K562 (cell line): ENCODE results near the gene TENM3.

ENCODE experiments used
- DPF2 ChIP-seq: fragments of 450-650 bp; IDR thresholded peaks from 2 replicates; pipeline ENCODE4 v1.6.1; 2016
- EZH2 ChIP-seq: IDR thresholded peaks from 2 replicates; pipeline ENCODE4 v1.6.1; 2012; ENCODE audit warnings: low read depth, mild to moderate bottlenecking, inconsistent platforms, low read length, borderline replicate concordance
- HCFC1 ChIP-seq: IDR thresholded peaks from 2 replicates; pipeline ENCODE4 v1.6.1; 2012; ENCODE audit warnings: low read depth, low read length, improper control_type of control experiment
- JUN ChIP-seq, 2 experiments: sonication (generic) in 1 of 2; formaldehyde crosslinking in 1 of 2; IDR thresholded peaks; 2 replicates each; pipeline versions ENCODE4 v1.6.1 to v1.8.0; 2012 to 2022; ENCODE audit warnings: borderline replicate concordance in 2 of 2, mild to moderate bottlenecking in 2 of 2, improper control_type of control experiment in 1 of 2, low read depth in 1 of 2, low read length in 1 of 2, missing genetic modification reagents in 1 of 2
- JUND ChIP-seq, 2 experiments: IDR thresholded peaks; 2 replicates in 1 of 2; 3 replicates in 1 of 2; pipeline ENCODE4 v1.6.1; 2011; ENCODE audit warnings: borderline replicate concordance in 2 of 2, low read depth in 2 of 2, low read length in 2 of 2, improper control_type of control experiment in 1 of 2, missing biosample characterization in 1 of 2, missing genetic modification characterization in 1 of 2, missing genetic modification reagents in 1 of 2
- MEIS2 ChIP-seq: fragments of 450-650 bp; IDR thresholded peaks from 2 replicates; pipeline ENCODE4 v1.6.1; 2014; ENCODE audit warnings: mild to moderate bottlenecking; ENCODE audit not compliant: partially characterized antibody
- MTA2 ChIP-seq: fragments of 450-650 bp; IDR thresholded peaks from 2 replicates; pipeline ENCODE4 v1.6.1; 2016; ENCODE audit warnings: low read depth
- PCBP1 ChIP-seq: fragments of 200-400 bp; formaldehyde crosslinking; IDR thresholded peaks from 2 replicates; pipeline ENCODE4 v1.6.1; 2018; ENCODE audit warnings: mild to moderate bottlenecking, low read depth, low read length; ENCODE audit not compliant: poor library complexity, severe bottlenecking
- RBM17 ChIP-seq: fragments of 200-400 bp; formaldehyde crosslinking; IDR thresholded peaks from 2 replicates; pipeline ENCODE4 v1.6.1; 2017; ENCODE audit warnings: low read depth, mild to moderate bottlenecking, low read length, borderline replicate concordance
- TEAD4 ChIP-seq, 2 experiments: sonication (generic) in 1 of 2; formaldehyde crosslinking in 1 of 2; IDR thresholded peaks; 2 replicates each; pipeline versions ENCODE4 v1.6.1 to v1.8.0; 2012 to 2022; ENCODE audit warnings: borderline replicate concordance in 1 of 2, inconsistent platforms in 1 of 2, low read length in 1 of 2, mild to moderate bottlenecking in 1 of 2, missing genetic modification reagents in 1 of 2
- ZFP36 ChIP-seq: fragments of 150-350 bp; IDR thresholded peaks from 2 replicates; pipeline ENCODE4 v1.6.1; 2018; ENCODE audit warnings: low read length, low read depth; ENCODE audit not compliant: partially characterized antibody
- ZNF830 ChIP-seq: fragments of 250-450 bp; sonication (Bioruptor Pico); IDR thresholded peaks from 2 replicates; pipeline ENCODE4 v1.5.0; 2021; ENCODE audit warnings: mild to moderate bottlenecking
- TF ChIP-seq, protein P1 (sequence below), 3 experiments: IDR thresholded peaks in 2 of 3; conservative IDR thresholded peaks in 1 of 3; 2 replicates each; pipeline ENCODE4 v1.5.1; 2011 to 2012; ENCODE audit warnings: low read length in 3 of 3, mild to moderate bottlenecking in 3 of 3, control low read depth in 2 of 3, improper control_type of control experiment in 1 of 3, inconsistent platforms in 1 of 3, low read depth in 1 of 3, mixed read lengths in 1 of 3, moderate library complexity in 1 of 3; ENCODE audit not compliant: insufficient read depth in 2 of 3
- TF ChIP-seq, protein P2 (sequence below): sonication (generic); formaldehyde crosslinking; IDR thresholded peaks from 2 replicates; pipeline ENCODE4 v1.5.0; 2020; ENCODE audit warnings: missing genetic modification reagents

- TF ChIP-seq EZH2 (no peak), JUN (IDR thresholded peaks at IDR 0.05; ENCODE audit: borderline replicate concordance, low read depth, low read length) (no peak), JUN (CRISPR knock-in tag; IDR thresholded peaks at IDR 0.05; ENCODE audit: borderline replicate concordance) (no peak), TEAD4 (IDR thresholded peaks at IDR 0.05; ENCODE audit: low read length) (no peak), TEAD4 (CRISPR knock-in tag; IDR thresholded peaks at IDR 0.05; ENCODE audit: borderline replicate concordance) (no peak), HCFC1 (no peak), MEIS2 (no peak), PCBP1 (no peak), ZFP36 (no peak), RBM17 (no peak), MTA2 (no peak), ZNF830 (no peak), DPF2 (no peak), JUND (IDR thresholded peaks at IDR 0.05; ENCODE audit: borderline replicate concordance, low read depth, low read length) (no peak), JUND (tag; IDR thresholded peaks at IDR 0.05; ENCODE audit: borderline replicate concordance, low read depth, low read length) (no peak)
- TF ChIP-seq, protein P1, sequence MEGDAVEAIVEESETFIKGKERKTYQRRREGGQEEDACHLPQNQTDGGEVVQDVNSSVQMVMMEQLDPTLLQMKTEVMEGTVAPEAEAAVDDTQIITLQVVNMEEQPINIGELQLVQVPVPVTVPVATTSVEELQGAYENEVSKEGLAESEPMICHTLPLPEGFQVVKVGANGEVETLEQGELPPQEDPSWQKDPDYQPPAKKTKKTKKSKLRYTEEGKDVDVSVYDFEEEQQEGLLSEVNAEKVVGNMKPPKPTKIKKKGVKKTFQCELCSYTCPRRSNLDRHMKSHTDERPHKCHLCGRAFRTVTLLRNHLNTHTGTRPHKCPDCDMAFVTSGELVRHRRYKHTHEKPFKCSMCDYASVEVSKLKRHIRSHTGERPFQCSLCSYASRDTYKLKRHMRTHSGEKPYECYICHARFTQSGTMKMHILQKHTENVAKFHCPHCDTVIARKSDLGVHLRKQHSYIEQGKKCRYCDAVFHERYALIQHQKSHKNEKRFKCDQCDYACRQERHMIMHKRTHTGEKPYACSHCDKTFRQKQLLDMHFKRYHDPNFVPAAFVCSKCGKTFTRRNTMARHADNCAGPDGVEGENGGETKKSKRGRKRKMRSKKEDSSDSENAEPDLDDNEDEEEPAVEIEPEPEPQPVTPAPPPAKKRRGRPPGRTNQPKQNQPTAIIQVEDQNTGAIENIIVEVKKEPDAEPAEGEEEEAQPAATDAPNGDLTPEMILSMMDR (IDR thresholded peaks at IDR 0.05 in 2 of 3, conservative IDR thresholded peaks at IDR 0.05 in 1 of 3; ENCODE audit: insufficient read depth in 2 of 3, low read depth in 1 of 3, low read length in 3 of 3) = no peak
- TF ChIP-seq, protein P2, sequence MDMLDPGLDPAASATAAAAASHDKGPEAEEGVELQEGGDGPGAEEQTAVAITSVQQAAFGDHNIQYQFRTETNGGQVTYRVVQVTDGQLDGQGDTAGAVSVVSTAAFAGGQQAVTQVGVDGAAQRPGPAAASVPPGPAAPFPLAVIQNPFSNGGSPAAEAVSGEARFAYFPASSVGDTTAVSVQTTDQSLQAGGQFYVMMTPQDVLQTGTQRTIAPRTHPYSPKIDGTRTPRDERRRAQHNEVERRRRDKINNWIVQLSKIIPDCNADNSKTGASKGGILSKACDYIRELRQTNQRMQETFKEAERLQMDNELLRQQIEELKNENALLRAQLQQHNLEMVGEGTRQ = no peak
These were observed 222.8 kb downstream of the TENM3 start for GRCh38 chr4:182465979-182466378.
